GM21723 (cell line): ENCODE results near the gene CD58.
A peak's percentile ranks its signal among the peaks of the same experiment; 100 is the strongest.

Experiments used
- ATAC-seq: cut with Tn5 transposase; IDR thresholded peaks from one replicate; pipeline ENCODE4 v1.9.1; 2021; ENCODE audit warnings: mild to moderate bottlenecking, moderate library complexity; ENCODE audit not compliant: unreplicated experiment

CD58 gene

GRCh38 chr1:116494353-116494692, 76.5 kb downstream of the CD58 start:
- no peak for ATAC-seq

- no peak for ATAC-seq
Observed at GRCh38 chr1:116493484-116494352, 77.1 kb downstream of the CD58 start.

GRCh38 chr1:116493036-116493435, 77.8 kb downstream of the CD58 start:
- ATAC-seq: no peak

DNA sequence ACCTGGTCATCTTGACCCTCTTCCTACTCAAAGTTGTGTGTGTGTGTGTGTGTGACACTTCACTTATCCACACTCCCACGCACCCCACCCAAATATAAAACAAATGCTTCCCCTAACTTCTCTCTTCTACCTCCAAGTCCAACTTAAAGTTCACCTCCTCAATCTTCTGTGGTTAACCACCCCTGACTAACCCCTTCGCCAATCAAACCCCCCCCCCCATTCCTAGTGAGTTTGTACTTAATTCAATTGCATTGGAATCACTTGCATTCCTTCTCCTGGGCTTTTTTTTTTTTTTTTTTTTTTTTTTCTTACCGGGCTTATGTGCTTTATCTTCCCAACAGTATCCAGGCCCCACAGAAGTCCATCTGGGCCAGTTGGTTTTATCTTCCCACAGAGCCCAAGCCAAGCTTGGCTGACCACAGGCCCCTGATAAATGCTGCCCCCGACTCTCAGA, 78.4 kb downstream of the CD58 start:
- no peak for ATAC-seq

DNA sequence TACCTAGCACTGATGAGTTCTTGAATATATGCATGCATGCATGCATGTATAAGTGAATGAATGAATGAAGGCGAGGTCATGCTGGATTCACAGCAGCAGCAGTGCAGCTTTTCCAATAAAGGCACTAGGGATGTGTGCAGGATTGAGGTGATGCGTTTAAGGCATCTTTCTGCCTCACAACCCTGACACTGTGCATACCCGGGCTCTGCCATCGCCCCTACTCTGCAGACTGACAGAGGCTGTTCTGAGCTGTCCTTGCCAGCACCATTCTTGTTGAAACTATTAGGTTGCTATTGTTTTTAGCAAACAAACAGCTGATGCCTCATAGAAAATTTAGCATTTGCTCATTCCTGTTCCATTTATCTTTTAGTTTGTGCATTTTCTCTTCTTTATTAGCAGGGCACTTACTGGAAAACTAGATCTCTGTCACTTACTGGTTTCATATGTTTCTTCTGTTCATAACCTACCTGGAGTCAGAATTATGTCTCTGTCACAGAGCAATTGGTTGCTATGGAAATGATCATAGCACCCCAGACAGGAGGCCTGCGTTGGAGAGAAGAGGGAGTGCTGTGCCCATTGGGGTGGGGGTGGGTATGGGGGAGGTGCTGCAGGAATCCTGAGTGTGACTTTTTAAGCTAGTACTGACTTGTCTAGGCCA, 79.0 kb downstream of the CD58 start:
- no peak for ATAC-seq

DNA sequence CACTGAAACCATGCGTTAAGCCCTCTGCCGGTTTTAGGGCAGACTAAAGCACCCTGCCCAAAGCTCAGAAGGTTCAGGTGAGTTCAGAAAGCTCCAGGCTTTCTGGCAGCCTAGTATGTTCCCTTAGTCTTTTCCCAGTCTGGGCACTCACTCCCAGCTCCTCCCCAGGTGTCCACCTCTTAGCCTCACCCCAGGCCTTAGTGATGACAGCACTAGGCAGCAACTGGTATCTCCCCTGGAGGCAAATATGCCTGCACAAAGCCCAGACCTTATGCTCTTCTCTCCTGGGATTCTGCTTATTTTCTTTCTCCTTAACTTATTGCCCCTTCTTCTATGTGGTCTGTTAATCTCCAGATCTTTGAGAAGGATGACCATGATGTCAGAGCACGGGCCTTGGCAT, 80.2 kb downstream of the CD58 start:
- ATAC-seq: no peak

DNA sequence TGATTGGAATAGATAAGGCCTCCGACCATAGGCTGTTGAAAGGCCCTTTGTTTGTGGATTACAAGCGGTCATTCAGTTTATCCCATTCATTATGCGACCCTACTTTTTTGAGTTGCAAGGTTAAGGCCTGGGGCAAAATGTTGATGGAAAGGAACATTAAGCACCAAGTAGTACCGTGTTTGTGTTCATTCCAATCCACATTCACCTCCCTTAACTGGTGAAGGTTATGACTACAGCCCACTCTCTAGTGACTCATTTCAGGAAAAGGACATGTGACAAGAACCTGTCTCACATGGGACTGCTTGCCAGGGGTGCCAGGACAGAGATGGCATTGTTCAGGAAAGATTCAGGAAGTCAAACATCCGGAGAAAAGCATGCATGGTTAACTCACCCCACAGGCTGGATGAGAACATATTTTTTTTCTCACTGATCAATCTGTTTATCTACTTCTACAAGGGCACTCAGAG, 81.6 kb downstream of the CD58 start:
- ATAC-seq: no peak

DNA sequence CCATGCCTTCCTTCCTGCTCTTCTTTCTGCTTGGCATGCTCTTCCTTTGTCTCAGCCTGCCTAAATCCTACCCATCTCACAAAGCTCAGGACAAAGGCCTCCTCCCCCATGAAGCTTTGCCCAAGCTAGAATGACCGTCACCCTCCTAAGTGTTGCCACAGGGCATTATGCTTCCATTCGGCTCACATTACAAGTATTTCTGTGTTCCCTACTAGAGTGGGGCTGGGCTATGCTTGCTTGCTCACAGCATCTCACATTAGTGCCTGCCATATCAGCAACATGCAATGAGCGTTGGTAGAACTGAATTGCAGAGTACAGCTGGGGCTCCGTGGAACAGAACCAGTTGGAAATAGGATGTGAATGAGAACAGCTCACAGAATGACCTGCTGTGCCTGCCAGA, 82.8 kb downstream of the CD58 start:
- no peak for ATAC-seq

DNA sequence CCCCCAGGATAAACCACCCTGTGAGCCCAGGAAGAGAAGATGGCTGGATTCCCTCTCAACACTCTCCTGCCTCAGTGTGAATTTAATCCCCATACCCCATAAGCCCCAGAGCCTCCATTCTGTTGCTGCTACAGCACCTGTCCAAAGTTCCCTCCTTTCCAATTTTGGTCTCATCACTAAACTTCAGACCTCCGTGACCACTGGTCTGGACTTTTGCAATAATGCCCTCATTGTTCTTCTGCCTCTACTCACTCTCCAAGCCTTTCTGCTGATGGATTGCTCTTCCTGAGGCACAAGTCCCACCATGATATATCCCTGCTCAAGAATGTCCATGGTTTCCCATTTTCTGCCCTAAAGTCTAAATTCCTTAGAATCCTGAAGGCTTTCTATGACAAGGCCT, 83.2 kb downstream of the CD58 start:
- ATAC-seq: no peak

GRCh38 chr1:116487031-116487430, 83.8 kb downstream of the CD58 start:
- no peak for ATAC-seq

DNA sequence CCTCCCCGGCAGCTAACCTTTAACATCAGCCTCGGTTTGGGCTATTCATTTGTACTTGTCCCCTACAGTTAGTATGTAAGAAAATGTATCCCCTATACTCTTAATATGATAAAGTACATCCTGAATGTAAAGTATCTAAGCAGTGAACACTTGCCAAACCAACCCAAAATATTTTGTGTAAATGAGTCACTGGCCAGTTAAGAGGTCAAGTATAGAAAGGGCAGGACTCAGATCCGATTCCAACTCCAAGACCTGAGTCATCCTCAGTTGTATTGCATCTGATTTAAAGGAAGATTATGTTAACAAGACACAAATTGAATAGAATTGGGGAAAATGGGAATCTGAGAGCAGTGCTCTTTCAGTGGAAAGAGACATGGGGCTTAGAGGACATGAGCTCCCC, 84.4 kb downstream of the CD58 start:
- ATAC-seq: no peak

- no peak for ATAC-seq
Observed at GRCh38 chr1:116485976-116486375, 84.8 kb downstream of the CD58 start.

GRCh38 chr1:116485071-116485735, 85.6 kb downstream of the CD58 start:
- peak; percentile 87 for ATAC-seq

GRCh38 chr1:116483481-116484309, 87.1 kb downstream of the CD58 start:
- no peak for ATAC-seq

GRCh38 chr1:116482490-116482889, 88.3 kb downstream of the CD58 start:
- ATAC-seq: no peak

DNA sequence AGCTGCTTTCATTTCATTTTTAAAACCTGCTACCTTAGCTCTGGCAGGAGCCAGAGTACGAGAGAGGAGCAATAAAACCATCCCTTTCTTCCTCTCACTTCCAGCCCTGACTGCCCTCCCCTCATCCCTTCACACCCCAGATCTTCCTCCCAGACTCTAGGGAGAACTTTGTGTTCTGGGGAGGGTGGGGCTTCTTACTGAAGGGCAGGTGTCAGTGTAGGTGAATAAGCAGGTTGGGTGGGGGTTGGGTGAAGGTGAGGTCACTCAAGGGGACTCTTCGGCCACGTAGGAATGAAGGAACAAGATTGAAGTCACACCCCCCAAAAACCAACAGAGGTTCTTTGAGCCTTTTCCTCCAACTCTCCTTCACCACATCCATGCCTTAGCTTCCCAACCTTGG, 88.9 kb downstream of the CD58 start:
- ATAC-seq: no peak

DNA sequence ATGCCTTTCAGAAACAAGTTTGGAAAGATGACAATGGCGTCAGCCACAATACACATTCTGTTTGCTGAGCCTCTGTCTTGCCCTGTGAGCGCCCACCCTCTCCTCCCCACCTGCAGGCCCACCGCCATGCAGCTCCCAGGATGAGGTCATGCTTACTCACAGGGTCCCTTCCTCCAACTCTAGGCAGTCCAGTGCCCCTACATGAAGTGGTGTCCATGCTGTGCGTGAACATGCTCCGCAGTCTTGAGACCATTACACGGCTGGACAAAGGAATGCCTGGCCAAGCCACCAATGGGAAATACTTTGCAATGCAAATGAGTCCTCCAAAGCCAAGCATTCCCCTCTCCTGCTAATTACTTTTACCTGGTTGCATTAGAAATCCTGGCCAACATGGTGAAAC, 92.2 kb downstream of the CD58 start:
- ATAC-seq: no peak

DNA sequence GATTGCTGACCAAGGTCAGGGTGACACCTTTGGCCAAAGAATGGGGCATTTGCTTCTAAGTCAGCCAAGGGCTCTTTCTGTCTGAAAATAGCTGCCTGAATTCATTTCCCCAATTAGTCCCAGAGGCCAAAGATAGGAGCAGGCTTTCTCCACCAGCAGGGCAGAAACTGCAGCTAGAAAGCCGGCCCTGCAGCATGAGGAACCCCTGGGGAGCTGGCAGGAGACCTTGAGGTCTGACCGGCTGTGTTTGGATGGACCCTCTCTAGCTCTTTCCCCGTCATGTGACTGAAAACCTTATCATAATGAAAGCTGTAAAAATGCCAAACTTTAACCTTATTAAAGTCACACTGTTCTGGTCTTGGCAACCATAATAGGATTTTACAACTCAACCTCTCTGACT, 93.4 kb downstream of the CD58 start:
- ATAC-seq: no peak

DNA sequence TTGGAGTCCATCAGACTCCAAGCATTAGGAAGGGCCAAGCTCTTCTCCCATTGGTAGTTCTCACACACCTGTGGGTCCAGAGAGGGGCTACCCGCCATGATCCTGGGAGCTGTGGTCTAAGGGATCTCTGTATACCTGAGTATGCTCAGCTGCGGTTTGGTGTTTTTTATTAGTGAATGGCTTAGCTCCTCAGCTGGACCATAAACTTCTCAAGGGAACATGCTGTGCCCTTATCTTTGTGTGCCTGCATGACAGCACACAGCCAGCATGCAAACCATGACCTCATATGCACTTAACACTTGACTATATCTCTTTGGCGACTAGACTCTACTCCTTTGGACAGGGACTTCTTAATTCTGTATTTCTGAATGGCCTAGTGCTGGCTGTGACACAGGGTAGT, 94.5 kb downstream of the CD58 start:
- ATAC-seq: no peak

DNA sequence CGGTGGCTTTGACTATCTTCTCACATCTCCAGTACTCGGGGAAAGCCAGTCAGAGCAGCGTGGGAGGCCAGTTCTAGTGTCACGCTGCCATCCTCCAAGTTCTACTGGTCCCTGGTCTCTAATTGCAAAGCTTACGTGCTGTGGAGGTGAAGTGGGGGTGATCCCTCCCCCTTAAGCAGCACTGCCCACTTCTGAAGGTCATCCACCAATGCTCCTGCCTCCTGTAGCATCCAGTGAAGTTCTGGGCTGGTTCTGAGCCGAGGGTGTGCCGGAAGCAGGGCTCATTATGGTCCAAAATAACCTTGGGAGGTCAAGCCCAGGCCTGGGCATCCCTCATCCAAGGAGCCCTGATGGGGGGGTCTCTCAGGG, 95.0 kb downstream of the CD58 start:
- ATAC-seq: no peak
